ENCODE results near the gene MGMT.

MGMT gene

GRCh38 chr10:129800796-129801340 is 333.8 kb downstream of the MGMT start:
- Mint-ChIP-seq H3K36me3 (ENCODE audit: low read depth) (peaks cover 2% of the 10 kb centered on the region), H3K4me1 (ENCODE audit: low read depth) (no peaks in the 10 kb centered on the region), H3K4me3 (no peak overlapping the region), H3K27ac (no peak overlapping the region), H3K27me3 (ENCODE audit: low read depth) (no peaks in the 10 kb centered on the region), H3K9me3 (peaks cover 27% of the 10 kb centered on the region)

- H3K4me1 Mint-ChIP-seq (ENCODE audit: low read depth), result no peaks in the 10 kb centered on the region
- H3K9me3 Mint-ChIP-seq, result peaks cover 26% of the 10 kb centered on the region
- H3K36me3 Mint-ChIP-seq (ENCODE audit: low read depth), result peaks cover 2% of the 10 kb centered on the region
- H3K4me3 Mint-ChIP-seq, result no peak overlapping the region
- no peaks in the 10 kb centered on the region for H3K27me3 Mint-ChIP-seq (ENCODE audit: low read depth)
- no peak overlapping the region for H3K27ac Mint-ChIP-seq
Observed at GRCh38 chr10:129807211-129807610, 340.2 kb downstream of the MGMT start.

GRCh38 chr10:129808092-129808983 is 341.3 kb downstream of the MGMT start:
- Mint-ChIP-seq H3K36me3 (ENCODE audit: low read depth) (peaks cover 2% of the 10 kb centered on the region), H3K4me1 (ENCODE audit: low read depth) (no peaks in the 10 kb centered on the region), H3K27ac (no peak overlapping the region), H3K27me3 (ENCODE audit: low read depth) (no peaks in the 10 kb centered on the region), H3K9me3 (peaks cover 20% of the 10 kb centered on the region), H3K4me3 (no peak overlapping the region)

- Mint-ChIP-seq H3K27ac (no peak overlapping the region), H3K9me3 (peaks cover 9% of the 10 kb centered on the region), H3K27me3 (ENCODE audit: low read depth) (no peaks in the 10 kb centered on the region), H3K4me1 (ENCODE audit: low read depth) (no peaks in the 10 kb centered on the region), H3K36me3 (ENCODE audit: low read depth) (no peaks in the 10 kb centered on the region), H3K4me3 (no peak overlapping the region)
Observed at GRCh38 chr10:129809431-129809830, 342.4 kb downstream of the MGMT start.

- Mint-ChIP-seq H3K27me3 (ENCODE audit: low read depth) (no peaks in the 10 kb centered on the region), H3K4me3 (no peak overlapping the region), H3K36me3 (ENCODE audit: low read depth) (no peaks in the 10 kb centered on the region), H3K4me1 (ENCODE audit: low read depth) (no peaks in the 10 kb centered on the region), H3K27ac (no peak overlapping the region), H3K9me3 (peaks cover 6% of the 10 kb centered on the region)
Observed at GRCh38 chr10:129809841-129810240, 342.8 kb downstream of the MGMT start.

- no peak overlapping the region for H3K27ac Mint-ChIP-seq
- no peaks in the 10 kb centered on the region for H3K4me1 Mint-ChIP-seq (ENCODE audit: low read depth)
Observed at GRCh38 chr10:129811208-129811607, 344.2 kb downstream of the MGMT start.

GRCh38 chr10:129812398-129812797 is 345.4 kb downstream of the MGMT start:
- Mint-ChIP-seq H3K4me3 (no peak overlapping the region), H3K36me3 (ENCODE audit: low read depth) (no peaks in the 10 kb centered on the region), H3K27me3 (ENCODE audit: low read depth) (no peaks in the 10 kb centered on the region), H3K27ac (no peak overlapping the region), H3K9me3 (no peaks in the 10 kb centered on the region), H3K4me1 (ENCODE audit: low read depth) (no peaks in the 10 kb centered on the region)

More at GRCh38 chr10:129811208-129811607, 344.2 kb downstream of the MGMT start:
- Mint-ChIP-seq H3K9me3 (peaks cover 6% of the 10 kb centered on the region), H3K4me3 (no peak overlapping the region), H3K36me3 (ENCODE audit: low read depth) (no peaks in the 10 kb centered on the region), H3K27me3 (ENCODE audit: low read depth) (no peaks in the 10 kb centered on the region)

GRCh38 chr10:129814681-129815646 is 347.9 kb downstream of the MGMT start:
- peaks cover 10% of the 10 kb centered on the region for H3K9me3 Mint-ChIP-seq
- no peaks in the 10 kb centered on the region for H3K36me3 Mint-ChIP-seq (ENCODE audit: low read depth)
- H3K4me3 Mint-ChIP-seq, result no peak overlapping the region
- H3K27me3 Mint-ChIP-seq (ENCODE audit: low read depth), result no peaks in the 10 kb centered on the region
- H3K4me1 Mint-ChIP-seq (ENCODE audit: low read depth), result no peaks in the 10 kb centered on the region
- no peak overlapping the region for H3K27ac Mint-ChIP-seq

GRCh38 chr10:129815898-129816655 is 349.0 kb downstream of the MGMT start:
- H3K36me3 Mint-ChIP-seq (ENCODE audit: low read depth), result no peaks in the 10 kb centered on the region
- no peaks in the 10 kb centered on the region for H3K4me1 Mint-ChIP-seq (ENCODE audit: low read depth)

GRCh38 chr10:129816656-129817045 is 349.6 kb downstream of the MGMT start:
- H3K27ac Mint-ChIP-seq, result no peak overlapping the region
- no peaks in the 10 kb centered on the region for H3K27me3 Mint-ChIP-seq (ENCODE audit: low read depth)
- H3K4me1 Mint-ChIP-seq (ENCODE audit: low read depth), result no peaks in the 10 kb centered on the region
- H3K9me3 Mint-ChIP-seq, result peaks cover 10% of the 10 kb centered on the region
- H3K36me3 Mint-ChIP-seq (ENCODE audit: low read depth), result no peaks in the 10 kb centered on the region
- H3K4me3 Mint-ChIP-seq, result no peak overlapping the region

More at GRCh38 chr10:129815898-129816655, 349.0 kb downstream of the MGMT start:
- H3K4me3 Mint-ChIP-seq, result no peak overlapping the region
- H3K27me3 Mint-ChIP-seq (ENCODE audit: low read depth), result no peaks in the 10 kb centered on the region
- no peak overlapping the region for H3K27ac Mint-ChIP-seq
- peaks cover 10% of the 10 kb centered on the region for H3K9me3 Mint-ChIP-seq

Measured in T-helper 1 cell treated with Interleukin-12 subunit alpha and Interleukin-12 subunit beta and Interleukin-4 antibody, amounts not matched to agents 30 μg/mL and 1 μg/mL, for 36 hours (primary cell).